ENCODE data around the gene DNAJC1. TPM values are rescaled to one million over a fixed set of nuclear protein-coding genes. Genes with fewer than 3 reads are reported as not detected.
A peak's percentile ranks its signal among the peaks of the same experiment; 100 is the strongest.

DNAJC1 gene
- total RNA-seq, 2 experiments from 2014 or later, result 16.8 to 19.3 TPM

DNA sequence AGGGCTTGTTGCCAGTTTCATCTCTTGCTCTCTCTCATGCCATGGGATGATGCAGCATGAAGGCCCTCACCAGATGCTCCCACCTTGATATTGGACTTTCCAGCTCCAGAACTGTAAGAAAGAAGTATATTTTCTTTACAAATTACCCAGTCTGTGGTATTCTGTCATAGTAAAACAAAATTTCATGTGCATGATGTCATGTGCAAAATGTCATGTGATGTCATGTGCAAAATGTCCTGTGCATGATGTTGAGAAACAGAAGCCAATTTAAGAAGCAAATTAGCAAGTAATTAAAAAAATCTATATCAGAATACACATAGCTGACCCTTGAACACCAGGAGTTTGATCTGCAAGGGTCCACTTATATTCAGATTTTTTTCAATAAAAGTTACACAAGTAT is 56.6 kb downstream of the DNAJC1 start:
- H3K4me1 Mint-ChIP-seq (ENCODE audit: low read depth), result peaks cover 11% of the 10 kb centered on the region
- no peaks in the 10 kb centered on the region for H3K9me3 Mint-ChIP-seq
- H3K36me3 Mint-ChIP-seq (ENCODE audit: low read depth), result no peaks in the 10 kb centered on the region
- H3K27me3 ChIP-seq (ENCODE audit: control insufficient read depth in 1 of 2, insufficient read depth in 2 of 2, low read length in 2 of 2), result no peaks in the 10 kb centered on the region
- H3K4me3 Mint-ChIP-seq, result no peak overlapping the region
- H3K9me3 ChIP-seq (ENCODE audit: control insufficient read depth in 1 of 2, insufficient read depth in 1 of 2, low read length in 2 of 2), result no peaks in the 10 kb centered on the region
- DNase-seq (no peak), ATAC-seq (ENCODE audit: poor library complexity) (no peak)
- H3K36me3 ChIP-seq (ENCODE audit: insufficient read depth, low read length), result no peaks in the 10 kb centered on the region
- H3K27ac ChIP-seq (ENCODE audit: low read depth in 1 of 2, low read length in 2 of 2), result no peak overlapping the region
- intact Hi-C loops (cut with DNase I, micrococcal nuclease), result no loop called here
- no peaks in the 10 kb centered on the region for H3K4me1 ChIP-seq (ENCODE audit: insufficient read depth, low read length)
- TF ChIP-seq, protein P1, sequence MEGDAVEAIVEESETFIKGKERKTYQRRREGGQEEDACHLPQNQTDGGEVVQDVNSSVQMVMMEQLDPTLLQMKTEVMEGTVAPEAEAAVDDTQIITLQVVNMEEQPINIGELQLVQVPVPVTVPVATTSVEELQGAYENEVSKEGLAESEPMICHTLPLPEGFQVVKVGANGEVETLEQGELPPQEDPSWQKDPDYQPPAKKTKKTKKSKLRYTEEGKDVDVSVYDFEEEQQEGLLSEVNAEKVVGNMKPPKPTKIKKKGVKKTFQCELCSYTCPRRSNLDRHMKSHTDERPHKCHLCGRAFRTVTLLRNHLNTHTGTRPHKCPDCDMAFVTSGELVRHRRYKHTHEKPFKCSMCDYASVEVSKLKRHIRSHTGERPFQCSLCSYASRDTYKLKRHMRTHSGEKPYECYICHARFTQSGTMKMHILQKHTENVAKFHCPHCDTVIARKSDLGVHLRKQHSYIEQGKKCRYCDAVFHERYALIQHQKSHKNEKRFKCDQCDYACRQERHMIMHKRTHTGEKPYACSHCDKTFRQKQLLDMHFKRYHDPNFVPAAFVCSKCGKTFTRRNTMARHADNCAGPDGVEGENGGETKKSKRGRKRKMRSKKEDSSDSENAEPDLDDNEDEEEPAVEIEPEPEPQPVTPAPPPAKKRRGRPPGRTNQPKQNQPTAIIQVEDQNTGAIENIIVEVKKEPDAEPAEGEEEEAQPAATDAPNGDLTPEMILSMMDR (IDR thresholded peaks at IDR 0.05), result no peak
- H3K27me3 Mint-ChIP-seq, result no peaks in the 10 kb centered on the region
- ChIA-PET CTCF (no interaction called here), POLR2A (no interaction called here)
- H3K4me3 ChIP-seq (ENCODE audit: low read length), result no peak overlapping the region
- no peak overlapping the region for H3K27ac Mint-ChIP-seq

- POLR2A ChIA-PET, result no interaction called here
- H3K4me1 Mint-ChIP-seq (ENCODE audit: low read depth), result peaks cover 13% of the 10 kb centered on the region
- no peaks in the 10 kb centered on the region for H3K27me3 ChIP-seq (ENCODE audit: control insufficient read depth in 1 of 2, insufficient read depth in 2 of 2, low read length in 2 of 2)
- DNase-seq, result no peak
- H3K27ac ChIP-seq (ENCODE audit: low read depth in 1 of 2, low read length in 2 of 2), result no peak overlapping the region
- intact Hi-C loops (cut with DNase I, micrococcal nuclease), result no loop called here
- H3K9me3 ChIP-seq (ENCODE audit: control insufficient read depth in 1 of 2, insufficient read depth in 1 of 2, low read length in 2 of 2), result no peaks in the 10 kb centered on the region
- no peak overlapping the region for H3K4me3 ChIP-seq (ENCODE audit: low read length)
- H3K4me3 Mint-ChIP-seq, result no peak overlapping the region
- no peak for ATAC-seq (ENCODE audit: poor library complexity)
- no peaks in the 10 kb centered on the region for H3K36me3 Mint-ChIP-seq (ENCODE audit: low read depth)
- no peaks in the 10 kb centered on the region for H3K4me1 ChIP-seq (ENCODE audit: insufficient read depth, low read length)
- H3K27me3 Mint-ChIP-seq, result no peaks in the 10 kb centered on the region
- no peaks in the 10 kb centered on the region for H3K36me3 ChIP-seq (ENCODE audit: insufficient read depth, low read length)
- TF ChIP-seq, protein P1 (IDR thresholded peaks at IDR 0.05), result no peak
- H3K9me3 Mint-ChIP-seq, result no peaks in the 10 kb centered on the region
- CTCF ChIA-PET, result no interaction called here
- no peak overlapping the region for H3K27ac Mint-ChIP-seq
Measured at GRCh38 chr10:21944727-21945386, 58.7 kb downstream of the DNAJC1 start.

GRCh38 chr10:21943633-21944265 is 59.8 kb downstream of the DNAJC1 start:
- TF ChIP-seq, protein P1 (IDR thresholded peaks at IDR 0.05), result no peak
- no peak overlapping the region for H3K4me3 Mint-ChIP-seq
- no peak for ATAC-seq (ENCODE audit: poor library complexity)
- H3K36me3 ChIP-seq (ENCODE audit: insufficient read depth, low read length), result no peaks in the 10 kb centered on the region
- no peak overlapping the region for H3K27ac ChIP-seq (ENCODE audit: low read depth in 1 of 2, low read length in 2 of 2)
- no peak overlapping the region for H3K27ac Mint-ChIP-seq
- H3K4me3 ChIP-seq (ENCODE audit: low read length), result no peak overlapping the region
- H3K9me3 Mint-ChIP-seq, result no peaks in the 10 kb centered on the region
- ChIA-PET CTCF (no interaction called here), POLR2A (interaction anchor here (0.6 kb wide), 1 partner anchor 449 kb away, joined by 3 read pairs; no protein-coding TSS in a partner anchor)
- no peaks in the 10 kb centered on the region for H3K4me1 ChIP-seq (ENCODE audit: insufficient read depth, low read length)
- peaks cover 0 to 3% of the 10 kb centered on the region in 2 experiments for H3K9me3 ChIP-seq (ENCODE audit: control insufficient read depth in 1 of 2, insufficient read depth in 1 of 2, low read length in 2 of 2)
- H3K27me3 Mint-ChIP-seq, result no peaks in the 10 kb centered on the region
- peaks cover 7% of the 10 kb centered on the region for H3K36me3 Mint-ChIP-seq (ENCODE audit: low read depth)
- DNase-seq, result peak in 2 of 14 experiments; percentile 11 to 12
- H3K27me3 ChIP-seq (ENCODE audit: control insufficient read depth in 1 of 2, insufficient read depth in 2 of 2, low read length in 2 of 2), result no peaks in the 10 kb centered on the region
- intact Hi-C loops (cut with DNase I, micrococcal nuclease), result no loop called here
- peaks cover 13% of the 10 kb centered on the region for H3K4me1 Mint-ChIP-seq (ENCODE audit: low read depth)

Data from CD4-positive, alpha-beta T cell (primary cell).